K562 (cell line): ENCODE measurements around the gene ATL1.
A peak's percentile ranks its signal among the peaks of the same experiment; 100 is the strongest.

ENCODE experiments used
- MTA3 ChIP-seq: fragments of 450-650 bp; formaldehyde crosslinking; IDR thresholded peaks from 2 replicates; pipeline ENCODE4 v1.6.1; 2017; ENCODE audit warnings: mild to moderate bottlenecking, borderline replicate concordance
- RBM22 ChIP-seq: fragments of 200-400 bp; formaldehyde crosslinking; IDR thresholded peaks from 2 replicates; pipeline ENCODE4 v1.6.1; 2018; ENCODE audit warnings: low read length, low read depth; ENCODE audit not compliant: poor library complexity, severe bottlenecking
- TAF1 ChIP-seq: IDR thresholded peaks from 2 replicates; pipeline ENCODE4 v1.6.1; 2011; ENCODE audit warnings: mild to moderate bottlenecking, low read length, moderate library complexity; ENCODE audit not compliant: insufficient read depth, control insufficient read depth, severe bottlenecking; ENCODE audit errors: extremely low read depth
- TEAD4 ChIP-seq, 2 experiments: sonication (generic) in 1 of 2; formaldehyde crosslinking in 1 of 2; IDR thresholded peaks; 2 replicates each; pipeline versions ENCODE4 v1.6.1 to v1.8.0; 2012 to 2022; ENCODE audit warnings: borderline replicate concordance in 1 of 2, inconsistent platforms in 1 of 2, low read length in 1 of 2, mild to moderate bottlenecking in 1 of 2, missing genetic modification reagents in 1 of 2
- ZNF324 ChIP-seq: fragments of 250-450 bp; sonication (Bioruptor Pico); IDR thresholded peaks from 2 replicates; pipeline ENCODE4 v1.4.0; 2020; ENCODE audit warnings: mild to moderate bottlenecking
- TF ChIP-seq, protein P1 (sequence below): fragments of 450-650 bp; formaldehyde crosslinking; IDR thresholded peaks from 2 replicates; pipeline ENCODE4 v1.4.0; 2022; ENCODE audit warnings: missing genetic modification characterization
- TF ChIP-seq, protein P2 (sequence below), 3 experiments: IDR thresholded peaks in 2 of 3; conservative IDR thresholded peaks in 1 of 3; 2 replicates each; pipeline ENCODE4 v1.5.1; 2011 to 2012; ENCODE audit warnings: low read length in 3 of 3, mild to moderate bottlenecking in 3 of 3, control low read depth in 2 of 3, improper control_type of control experiment in 1 of 3, inconsistent platforms in 1 of 3, low read depth in 1 of 3, mixed read lengths in 1 of 3, moderate library complexity in 1 of 3; ENCODE audit not compliant: insufficient read depth in 2 of 3

DNA sequence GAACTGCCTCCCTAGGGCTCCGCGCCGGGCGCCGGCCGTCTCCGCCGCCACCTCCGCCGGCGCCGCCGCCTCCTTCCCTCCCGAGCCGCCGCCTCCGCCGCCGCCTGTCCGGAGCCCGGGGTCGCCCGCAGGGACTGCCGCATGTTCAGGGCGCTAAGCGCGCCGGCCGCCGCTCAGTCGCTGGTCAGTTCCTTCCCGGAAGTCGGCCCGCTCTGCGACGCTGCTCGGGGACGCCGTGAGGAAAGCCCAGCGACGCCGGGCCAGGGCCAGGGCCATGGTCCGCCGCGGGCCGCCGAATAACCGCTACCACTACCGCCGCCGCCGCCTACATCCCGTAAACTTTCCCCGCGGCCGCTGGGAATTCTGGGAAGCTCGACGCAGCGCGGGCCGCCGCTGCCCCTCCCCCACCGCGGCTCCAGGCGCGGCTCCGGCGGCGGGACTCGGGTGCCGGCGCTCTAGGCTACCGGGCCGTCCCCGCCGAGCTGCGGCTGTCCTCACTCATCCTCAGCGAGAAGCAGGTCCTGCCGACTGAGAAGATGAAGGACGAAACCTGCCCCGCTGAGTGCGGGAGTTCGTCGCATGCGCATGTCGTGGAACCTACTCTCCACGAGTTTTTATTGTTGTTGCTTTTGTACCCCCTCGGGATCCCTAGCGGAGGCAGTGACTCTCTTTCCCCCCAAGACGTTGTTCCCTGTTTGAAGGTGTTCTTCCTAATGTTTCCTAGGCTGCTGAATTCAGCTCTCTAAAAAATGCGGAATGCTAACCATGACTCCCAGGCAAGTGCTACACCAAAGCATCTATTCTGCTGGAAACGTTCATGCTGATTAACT is 108.3 kb downstream of the ATL1 start, which contains the start of gene SAV1:
- TF ChIP-seq RBM22 (no peak), TEAD4 (IDR thresholded peaks at IDR 0.05; ENCODE audit: low read length) (no peak; the same call in 1 of the 2 replicates), TEAD4 (CRISPR knock-in tag; IDR thresholded peaks at IDR 0.05; ENCODE audit: borderline replicate concordance) (no peak), MTA3 (0 out of 2 replicates have a peak, but pooled peaks have one; percentile 77), ZNF324 (CRISPR knock-in tag) (no peak), TAF1 (peak; percentile 70)
- TF ChIP-seq, protein P1, sequence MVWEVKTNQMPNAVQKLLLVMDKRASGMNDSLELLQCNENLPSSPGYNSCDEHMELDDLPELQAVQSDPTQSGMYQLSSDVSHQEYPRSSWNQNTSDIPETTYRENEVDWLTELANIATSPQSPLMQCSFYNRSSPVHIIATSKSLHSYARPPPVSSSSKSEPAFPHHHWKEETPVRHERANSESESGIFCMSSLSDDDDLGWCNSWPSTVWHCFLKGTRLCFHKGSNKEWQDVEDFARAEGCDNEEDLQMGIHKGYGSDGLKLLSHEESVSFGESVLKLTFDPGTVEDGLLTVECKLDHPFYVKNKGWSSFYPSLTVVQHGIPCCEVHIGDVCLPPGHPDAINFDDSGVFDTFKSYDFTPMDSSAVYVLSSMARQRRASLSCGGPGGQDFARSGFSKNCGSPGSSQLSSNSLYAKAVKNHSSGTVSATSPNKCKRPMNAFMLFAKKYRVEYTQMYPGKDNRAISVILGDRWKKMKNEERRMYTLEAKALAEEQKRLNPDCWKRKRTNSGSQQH (CRISPR knock-in tag), result peak; percentile 94
- TF ChIP-seq, protein P2, sequence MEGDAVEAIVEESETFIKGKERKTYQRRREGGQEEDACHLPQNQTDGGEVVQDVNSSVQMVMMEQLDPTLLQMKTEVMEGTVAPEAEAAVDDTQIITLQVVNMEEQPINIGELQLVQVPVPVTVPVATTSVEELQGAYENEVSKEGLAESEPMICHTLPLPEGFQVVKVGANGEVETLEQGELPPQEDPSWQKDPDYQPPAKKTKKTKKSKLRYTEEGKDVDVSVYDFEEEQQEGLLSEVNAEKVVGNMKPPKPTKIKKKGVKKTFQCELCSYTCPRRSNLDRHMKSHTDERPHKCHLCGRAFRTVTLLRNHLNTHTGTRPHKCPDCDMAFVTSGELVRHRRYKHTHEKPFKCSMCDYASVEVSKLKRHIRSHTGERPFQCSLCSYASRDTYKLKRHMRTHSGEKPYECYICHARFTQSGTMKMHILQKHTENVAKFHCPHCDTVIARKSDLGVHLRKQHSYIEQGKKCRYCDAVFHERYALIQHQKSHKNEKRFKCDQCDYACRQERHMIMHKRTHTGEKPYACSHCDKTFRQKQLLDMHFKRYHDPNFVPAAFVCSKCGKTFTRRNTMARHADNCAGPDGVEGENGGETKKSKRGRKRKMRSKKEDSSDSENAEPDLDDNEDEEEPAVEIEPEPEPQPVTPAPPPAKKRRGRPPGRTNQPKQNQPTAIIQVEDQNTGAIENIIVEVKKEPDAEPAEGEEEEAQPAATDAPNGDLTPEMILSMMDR (IDR thresholded peaks at IDR 0.05 in 2 of 3, conservative IDR thresholded peaks at IDR 0.05 in 1 of 3; ENCODE audit: insufficient read depth in 2 of 3, low read depth in 1 of 3, low read length in 3 of 3), result no peak
